ENCODE data around the gene PDSS2. TPM values are rescaled to one million over a fixed set of nuclear protein-coding genes. Genes with fewer than 3 reads are reported as not detected.
"Not testable (repeated sequence)": the region's sequence is repeated elsewhere in the genome, so short reads cannot be mapped to it uniquely, and the experiment has no call there.

The PDSS2 gene
- total RNA-seq, 2 experiments from 2014 or later = 9.8 to 10.4 TPM

- Mint-ChIP-seq H3K36me3 (peaks cover 2% of the 10 kb centered on the region), H3K4me3 (no peak overlapping the region), H3K4me1 (ENCODE audit: low read depth) (no peaks in the 10 kb centered on the region), H3K27ac (no peak overlapping the region), H3K9me3 (no peaks in the 10 kb centered on the region), H3K27me3 (no peaks in the 10 kb centered on the region)
- CTCF ChIA-PET = no interaction called here
- intact Hi-C loops (cut with micrococcal nuclease) = no loop called here
- DNase-seq = no peak
- POLR2A ChIA-PET = no interaction called here
These were observed 89.9 kb downstream of the PDSS2 start for GRCh38 chr6:107369493-107369892.

- H3K27me3 Mint-ChIP-seq = no peaks in the 10 kb centered on the region
- DNase-seq = no peak
- ChIA-PET CTCF (no interaction called here), POLR2A (no interaction called here)
- H3K9me3 Mint-ChIP-seq = peaks cover 4% of the 10 kb centered on the region
- no peaks in the 10 kb centered on the region for H3K4me1 Mint-ChIP-seq (ENCODE audit: low read depth)
- no peak overlapping the region for H3K4me3 Mint-ChIP-seq
- H3K27ac Mint-ChIP-seq = no peak overlapping the region
- H3K36me3 Mint-ChIP-seq = peaks cover 6% of the 10 kb centered on the region
- intact Hi-C loops (cut with micrococcal nuclease) = no loop called here
These were observed 90.9 kb downstream of the PDSS2 start for GRCh38 chr6:107368471-107368870.

GRCh38 chr6:107364173-107364572 lies 95.2 kb downstream of the PDSS2 start:
- intact Hi-C loops (cut with micrococcal nuclease); CTCF ChIA-PET; H3K4me3 Mint-ChIP-seq; H3K27ac Mint-ChIP-seq; H3K27me3 Mint-ChIP-seq; H3K4me1 Mint-ChIP-seq (ENCODE audit: low read depth); POLR2A ChIA-PET; DNase-seq: not testable (repeated sequence)
- Mint-ChIP-seq H3K36me3 (peaks cover 20% of the 10 kb centered on the region), H3K9me3 (peaks cover 14% of the 10 kb centered on the region)

GRCh38 chr6:107361753-107362604 lies 97.4 kb downstream of the PDSS2 start:
- CTCF ChIA-PET = no interaction called here
- POLR2A ChIA-PET = no interaction called here
- H3K27ac Mint-ChIP-seq = no peak overlapping the region

GRCh38 chr6:107360476-107360875 lies 98.9 kb downstream of the PDSS2 start:
- H3K9me3 Mint-ChIP-seq = peaks cover 14% of the 10 kb centered on the region
- ChIA-PET POLR2A (no interaction called here), CTCF (no interaction called here)
- no peak overlapping the region for H3K4me3 Mint-ChIP-seq
- H3K27me3 Mint-ChIP-seq = no peaks in the 10 kb centered on the region
- H3K27ac Mint-ChIP-seq = no peak overlapping the region
- H3K4me1 Mint-ChIP-seq (ENCODE audit: low read depth) = no peaks in the 10 kb centered on the region
- H3K36me3 Mint-ChIP-seq = peaks cover 18% of the 10 kb centered on the region
- no peak for DNase-seq
- intact Hi-C loops (cut with micrococcal nuclease) = no loop called here

More at GRCh38 chr6:107361753-107362604, 97.4 kb downstream of the PDSS2 start:
- H3K4me1 Mint-ChIP-seq (ENCODE audit: low read depth) = no peaks in the 10 kb centered on the region
- no peak overlapping the region for H3K4me3 Mint-ChIP-seq
- no peak for DNase-seq
- intact Hi-C loops (cut with micrococcal nuclease) = no loop called here
- H3K27me3 Mint-ChIP-seq = no peaks in the 10 kb centered on the region
- peaks cover 14% of the 10 kb centered on the region for H3K9me3 Mint-ChIP-seq
- H3K36me3 Mint-ChIP-seq = peaks cover 18% of the 10 kb centered on the region

- intact Hi-C loops (cut with micrococcal nuclease) = no loop called here
- no peaks in the 10 kb centered on the region for H3K4me1 Mint-ChIP-seq (ENCODE audit: low read depth)
These were observed 101.5 kb downstream of the PDSS2 start for GRCh38 chr6:107357842-107358241.

GRCh38 chr6:107357031-107357430 lies 102.3 kb downstream of the PDSS2 start:
- DNase-seq = no peak
- H3K9me3 Mint-ChIP-seq = no peaks in the 10 kb centered on the region
- intact Hi-C loops (cut with micrococcal nuclease) = no loop called here
- no peaks in the 10 kb centered on the region for H3K4me1 Mint-ChIP-seq (ENCODE audit: low read depth)
- no peaks in the 10 kb centered on the region for H3K27me3 Mint-ChIP-seq
- ChIA-PET POLR2A (no interaction called here), CTCF (no interaction called here)
- no peak overlapping the region for H3K27ac Mint-ChIP-seq
- H3K4me3 Mint-ChIP-seq = no peak overlapping the region
- peaks cover under 1% of the 10 kb centered on the region for H3K36me3 Mint-ChIP-seq

More at GRCh38 chr6:107357842-107358241, 101.5 kb downstream of the PDSS2 start:
- no peak overlapping the region for H3K27ac Mint-ChIP-seq
- H3K9me3 Mint-ChIP-seq = peaks cover 4% of the 10 kb centered on the region
- H3K27me3 Mint-ChIP-seq = no peaks in the 10 kb centered on the region
- H3K4me3 Mint-ChIP-seq = no peak overlapping the region
- CTCF ChIA-PET = no interaction called here
- no peak for DNase-seq
- H3K36me3 Mint-ChIP-seq = peaks cover 7% of the 10 kb centered on the region
- POLR2A ChIA-PET = no interaction called here

- Mint-ChIP-seq H3K4me3 (no peak overlapping the region), H3K4me1 (ENCODE audit: low read depth) (no peaks in the 10 kb centered on the region), H3K36me3 (no peaks in the 10 kb centered on the region), H3K27me3 (no peaks in the 10 kb centered on the region), H3K27ac (no peak overlapping the region), H3K9me3 (no peaks in the 10 kb centered on the region)
- no peak for DNase-seq
- POLR2A ChIA-PET = no interaction called here
- intact Hi-C loops (cut with micrococcal nuclease) = no loop called here
- CTCF ChIA-PET = no interaction called here
These were observed 103.7 kb downstream of the PDSS2 start for GRCh38 chr6:107355659-107356058.

GRCh38 chr6:107354451-107354850 lies 104.9 kb downstream of the PDSS2 start:
- Mint-ChIP-seq H3K36me3 (peaks cover 4% of the 10 kb centered on the region), H3K9me3 (no peaks in the 10 kb centered on the region), H3K4me3 (no peak overlapping the region), H3K27me3 (no peaks in the 10 kb centered on the region), H3K27ac (no peak overlapping the region), H3K4me1 (ENCODE audit: low read depth) (no peaks in the 10 kb centered on the region)
- POLR2A ChIA-PET = no interaction called here
- CTCF ChIA-PET = no interaction called here
- intact Hi-C loops (cut with micrococcal nuclease) = no loop called here
- no peak for DNase-seq

- H3K27me3 Mint-ChIP-seq = no peaks in the 10 kb centered on the region
- peaks cover 4% of the 10 kb centered on the region for H3K36me3 Mint-ChIP-seq
- no peak for DNase-seq
- H3K9me3 Mint-ChIP-seq = no peaks in the 10 kb centered on the region
- ChIA-PET CTCF (no interaction called here), POLR2A (no interaction called here)
- H3K4me3 Mint-ChIP-seq = no peak overlapping the region
- no peaks in the 10 kb centered on the region for H3K4me1 Mint-ChIP-seq (ENCODE audit: low read depth)
- no peak overlapping the region for H3K27ac Mint-ChIP-seq
- intact Hi-C loops (cut with micrococcal nuclease) = no loop called here
These were observed 105.5 kb downstream of the PDSS2 start for GRCh38 chr6:107353773-107354382.

- Mint-ChIP-seq H3K4me3 (no peak overlapping the region), H3K4me1 (ENCODE audit: low read depth) (no peaks in the 10 kb centered on the region), H3K27me3 (no peaks in the 10 kb centered on the region), H3K27ac (no peak overlapping the region), H3K36me3 (peaks cover 4% of the 10 kb centered on the region), H3K9me3 (no peaks in the 10 kb centered on the region)
- POLR2A ChIA-PET = no interaction called here
- intact Hi-C loops (cut with micrococcal nuclease) = no loop called here
- no peak for DNase-seq
- CTCF ChIA-PET = no interaction called here
These were observed 111.1 kb downstream of the PDSS2 start for GRCh38 chr6:107348224-107348623.

- Mint-ChIP-seq H3K36me3 (peaks cover 4% of the 10 kb centered on the region), H3K4me1 (ENCODE audit: low read depth) (no peaks in the 10 kb centered on the region), H3K27me3 (no peaks in the 10 kb centered on the region), H3K9me3 (no peaks in the 10 kb centered on the region), H3K4me3 (no peak overlapping the region), H3K27ac (no peak overlapping the region)
- POLR2A ChIA-PET = no interaction called here
- no peak for DNase-seq
- CTCF ChIA-PET = no interaction called here
- intact Hi-C loops (cut with micrococcal nuclease) = no loop called here
These were observed 114.0 kb downstream of the PDSS2 start for GRCh38 chr6:107345393-107345792.

- intact Hi-C loops (cut with micrococcal nuclease) = no loop called here
- no peak overlapping the region for H3K27ac Mint-ChIP-seq
- POLR2A ChIA-PET = no interaction called here
These were observed 114.4 kb downstream of the PDSS2 start for GRCh38 chr6:107344981-107345380.

More at GRCh38 chr6:107344981-107345380, 114.4 kb downstream of the PDSS2 start:
- CTCF ChIA-PET = no interaction called here
- no peaks in the 10 kb centered on the region for H3K4me1 Mint-ChIP-seq (ENCODE audit: low read depth)
- no peak overlapping the region for H3K4me3 Mint-ChIP-seq
- peaks cover 3% of the 10 kb centered on the region for H3K36me3 Mint-ChIP-seq
- H3K9me3 Mint-ChIP-seq = no peaks in the 10 kb centered on the region
- no peaks in the 10 kb centered on the region for H3K27me3 Mint-ChIP-seq
- DNase-seq = no peak

Measured in activated CD4-positive, alpha-beta memory T cell treated with anti-CD3 and anti-CD28 coated beads for 36 hours (primary cell).